ENCODE results near the gene CHRNA10. TPM values are rescaled to one million over a fixed set of nuclear protein-coding genes. Genes with fewer than 3 reads are reported as not detected.

CHRNA10 gene, protein sequence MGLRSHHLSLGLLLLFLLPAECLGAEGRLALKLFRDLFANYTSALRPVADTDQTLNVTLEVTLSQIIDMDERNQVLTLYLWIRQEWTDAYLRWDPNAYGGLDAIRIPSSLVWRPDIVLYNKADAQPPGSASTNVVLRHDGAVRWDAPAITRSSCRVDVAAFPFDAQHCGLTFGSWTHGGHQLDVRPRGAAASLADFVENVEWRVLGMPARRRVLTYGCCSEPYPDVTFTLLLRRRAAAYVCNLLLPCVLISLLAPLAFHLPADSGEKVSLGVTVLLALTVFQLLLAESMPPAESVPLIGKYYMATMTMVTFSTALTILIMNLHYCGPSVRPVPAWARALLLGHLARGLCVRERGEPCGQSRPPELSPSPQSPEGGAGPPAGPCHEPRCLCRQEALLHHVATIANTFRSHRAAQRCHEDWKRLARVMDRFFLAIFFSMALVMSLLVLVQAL
- 0.05 and 0.16 TPM in 2 replicates for total RNA-seq (2014; rRNA removed; shearing (Covaris generic))
- 0.10 and 0.13 TPM in 2 replicates for polyA plus RNA-seq (2015; cell fraction: cytosol; rRNA removed)
- polyA plus RNA-seq (2015; cell fraction: nucleus; rRNA removed): 3.0 and 5.1 TPM in 2 replicates

DNA sequence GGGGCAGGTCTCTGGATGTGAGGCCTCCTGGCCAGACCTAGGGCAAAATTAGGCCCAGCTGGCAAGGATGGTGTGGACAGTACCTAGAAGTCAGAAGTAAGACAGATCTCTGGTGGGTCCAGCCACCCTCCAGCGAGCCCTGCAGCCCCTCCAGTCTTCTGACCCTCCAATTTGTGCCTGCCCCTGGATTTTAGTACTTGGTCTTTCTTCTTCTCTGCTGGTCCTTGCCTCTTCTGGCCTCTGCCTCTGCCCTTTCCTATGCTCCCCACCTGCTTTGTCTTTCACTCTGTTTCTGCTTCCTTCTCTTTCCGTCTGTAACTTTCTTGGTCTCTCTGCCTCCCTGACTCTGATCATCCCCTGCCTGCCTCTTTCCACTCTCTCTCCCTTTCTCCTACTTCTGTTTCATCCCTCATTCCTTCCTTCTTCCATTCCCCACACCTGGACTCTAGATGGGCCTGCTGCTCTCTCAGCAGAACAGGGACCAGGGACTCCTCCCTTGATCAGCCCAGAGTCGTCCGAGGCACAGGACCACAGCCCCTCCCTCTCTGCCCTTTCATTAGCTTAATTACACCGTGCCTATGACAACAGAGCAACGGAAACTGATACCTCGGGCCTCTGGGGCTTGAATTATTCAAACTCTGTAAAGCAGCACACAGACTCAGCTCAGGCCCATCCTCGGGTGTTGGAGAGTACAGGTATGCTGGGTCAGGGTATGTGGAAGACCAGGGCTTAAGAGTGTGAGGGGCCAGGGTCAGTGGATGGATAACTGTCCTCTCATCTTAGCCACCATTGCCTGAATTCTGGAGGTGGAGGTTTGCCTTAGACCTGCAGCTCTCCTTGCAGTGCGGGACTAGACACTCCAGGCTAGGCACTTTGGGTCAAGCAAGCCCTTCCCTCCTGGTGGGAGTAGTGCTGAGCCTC lies at the start of gene CHRNA10:
CHRNA10 (minus strand) TSS at position 51 of the 921 bp plus-strand sequence. CDS start 72 bp downstream, outside the sequence.
- no peak for DNase-seq (ENCODE audit: low read depth, low spot score)
- in situ Hi-C loops (cut with HindIII; ENCODE audit: low pct_unique_long_range_greater_than_20kb, low sequenced_read_pairs): no loop called here

GRCh38 chr11:3712274-3712673 lies 41.1 kb upstream of the CHRNA10 start:
- in situ Hi-C loops (cut with HindIII; ENCODE audit: low pct_unique_long_range_greater_than_20kb, low sequenced_read_pairs): no loop called here
- no peak for DNase-seq (ENCODE audit: low read depth, low spot score)

- no peak for DNase-seq (ENCODE audit: low read depth, low spot score)
- in situ Hi-C loops (cut with HindIII; ENCODE audit: low pct_unique_long_range_greater_than_20kb, low sequenced_read_pairs): no loop called here
These were observed 39.5 kb upstream of the CHRNA10 start for GRCh38 chr11:3710485-3711259.

GRCh38 chr11:3709977-3710376 lies 38.8 kb upstream of the CHRNA10 start:
- no peak for DNase-seq (ENCODE audit: low read depth, low spot score)
- in situ Hi-C loops (cut with HindIII; ENCODE audit: low pct_unique_long_range_greater_than_20kb, low sequenced_read_pairs): no loop called here

DNA sequence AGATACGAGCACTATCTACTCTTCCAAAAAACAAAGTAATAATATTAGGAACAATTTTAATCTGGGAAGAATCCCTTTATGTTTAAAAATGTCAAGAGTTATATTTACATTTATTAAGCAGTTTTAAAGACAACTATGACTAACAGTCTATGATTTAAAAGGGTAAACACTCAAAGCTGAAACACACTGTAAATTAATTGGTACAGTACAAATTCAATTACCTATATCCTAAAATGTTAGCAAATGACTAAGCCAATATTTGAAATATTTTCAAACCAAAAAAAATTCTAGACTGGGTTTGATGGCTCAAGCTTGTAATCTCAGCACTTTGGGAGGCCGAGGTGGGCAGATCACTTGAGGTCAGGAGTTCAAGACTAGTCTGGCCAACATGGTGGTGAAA lies 36.0 kb upstream of the CHRNA10 start:
- in situ Hi-C loops (cut with HindIII; ENCODE audit: low pct_unique_long_range_greater_than_20kb, low sequenced_read_pairs): no loop called here
- no peak for DNase-seq (ENCODE audit: low read depth, low spot score)

DNA sequence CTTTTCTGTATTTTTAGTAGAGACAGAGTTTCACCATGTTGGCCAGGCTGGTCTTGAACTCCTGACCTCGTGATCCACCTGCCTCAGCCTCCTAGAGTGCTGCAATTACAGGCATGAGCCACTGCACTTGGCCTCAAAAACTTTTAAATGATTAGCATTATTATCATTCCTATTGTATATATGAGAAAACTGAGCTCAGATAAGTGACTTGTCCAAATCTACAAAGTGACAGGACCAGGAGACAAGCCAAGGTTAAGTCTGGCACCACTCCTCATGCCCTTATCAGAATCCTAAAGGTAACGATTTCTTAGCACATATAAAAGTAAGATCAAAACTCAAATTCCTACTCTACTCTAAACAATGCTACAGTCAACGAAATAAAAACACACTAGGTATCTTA lies 32.2 kb upstream of the CHRNA10 start:
- in situ Hi-C loops (cut with HindIII; ENCODE audit: low pct_unique_long_range_greater_than_20kb, low sequenced_read_pairs): no loop called here
- DNase-seq (ENCODE audit: low read depth, low spot score): no peak

DNA sequence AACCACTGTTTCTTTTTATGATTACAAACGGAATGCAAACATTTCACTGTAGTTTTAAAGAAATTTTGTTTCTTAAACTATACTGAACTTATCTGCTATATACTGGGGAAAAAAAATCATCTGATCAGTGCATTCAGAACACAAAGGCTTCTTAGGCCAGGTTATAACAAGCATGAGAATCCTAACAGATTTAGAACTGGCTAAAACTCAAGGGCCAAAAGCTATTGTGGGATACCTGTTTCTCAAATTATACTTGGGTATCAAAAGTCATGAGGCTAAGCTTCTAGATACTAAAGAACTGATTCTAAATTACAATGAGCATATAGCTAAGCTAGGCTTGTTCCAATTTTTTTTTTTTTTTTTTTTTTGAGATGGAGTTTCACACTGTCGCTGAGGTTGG lies 29.7 kb upstream of the CHRNA10 start:
- no peak for DNase-seq (ENCODE audit: low read depth, low spot score)
- in situ Hi-C loops (cut with HindIII; ENCODE audit: low pct_unique_long_range_greater_than_20kb, low sequenced_read_pairs): no loop called here

- in situ Hi-C loops (cut with HindIII; ENCODE audit: low pct_unique_long_range_greater_than_20kb, low sequenced_read_pairs): no loop called here
These were observed 29.2 kb upstream of the CHRNA10 start for GRCh38 chr11:3700410-3700809.

GRCh38 chr11:3686751-3687150 lies 15.6 kb upstream of the CHRNA10 start:
- in situ Hi-C loops (cut with HindIII; ENCODE audit: low pct_unique_long_range_greater_than_20kb, low sequenced_read_pairs): no loop called here

More at GRCh38 chr11:3700410-3700809, 29.2 kb upstream of the CHRNA10 start:
- DNase-seq (ENCODE audit: low read depth, low spot score): no peak

DNA sequence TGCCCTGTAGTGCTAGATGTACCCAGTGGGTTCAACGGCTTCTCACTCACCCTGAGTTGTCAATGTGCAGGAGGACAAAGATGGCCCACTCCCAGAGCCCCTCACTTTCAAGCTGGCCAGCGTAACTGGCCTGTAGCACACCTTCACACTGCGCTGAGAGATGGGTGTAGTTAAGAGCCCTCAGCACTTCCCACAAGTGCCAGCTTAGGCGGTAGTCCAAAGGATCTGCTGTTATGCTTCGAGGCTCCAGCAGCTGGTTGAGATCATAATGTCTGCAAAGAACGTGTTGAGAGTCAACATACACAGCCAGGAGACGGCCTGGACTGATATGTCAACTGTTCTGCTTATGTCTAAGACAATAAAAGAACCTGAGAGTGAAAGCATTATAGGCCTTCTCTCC lies 14.7 kb upstream of the CHRNA10 start:
- DNase-seq (ENCODE audit: low read depth, low spot score): no peak
- in situ Hi-C loops (cut with HindIII; ENCODE audit: low pct_unique_long_range_greater_than_20kb, low sequenced_read_pairs): no loop called here

More at GRCh38 chr11:3686751-3687150, 15.6 kb upstream of the CHRNA10 start:
- no peak for DNase-seq (ENCODE audit: low read depth, low spot score)

GRCh38 chr11:3684819-3685172 lies 13.6 kb upstream of the CHRNA10 start:
- no peak for DNase-seq (ENCODE audit: low read depth, low spot score)
- in situ Hi-C loops (cut with HindIII; ENCODE audit: low pct_unique_long_range_greater_than_20kb, low sequenced_read_pairs): no loop called here

DNA sequence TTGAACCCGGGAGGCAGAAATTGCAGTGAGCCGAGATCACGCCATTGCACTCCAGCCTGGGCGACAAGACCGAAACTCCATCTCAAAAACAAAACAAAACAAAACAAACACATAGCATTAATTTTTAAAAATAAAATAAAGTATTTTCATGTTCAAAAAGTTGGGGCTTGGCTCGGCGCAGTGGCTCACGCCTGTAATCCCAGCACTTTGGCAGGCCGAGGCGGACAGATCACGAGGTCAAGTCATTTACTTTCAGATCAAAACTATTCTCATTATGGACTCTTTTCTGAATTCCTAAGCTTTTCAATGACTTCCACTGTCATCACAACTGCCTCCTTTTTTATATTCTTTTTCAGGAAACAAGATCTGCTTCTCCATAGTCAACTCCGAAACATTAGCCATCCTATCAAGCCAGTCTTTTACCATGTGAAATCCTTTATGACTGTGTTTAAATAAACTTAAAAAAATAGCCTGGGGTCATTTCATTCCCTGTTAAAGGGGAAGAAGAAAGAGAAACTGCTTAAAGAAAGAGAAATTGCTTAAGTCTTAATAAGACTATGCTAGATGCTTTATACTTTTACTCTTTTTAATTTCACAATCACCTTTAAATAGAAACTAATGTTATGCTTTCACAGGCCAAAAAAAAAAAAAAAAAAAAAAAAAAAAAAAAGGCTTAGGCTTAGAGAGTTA lies 13.1 kb upstream of the CHRNA10 start:
- peak; percentile 46 for DNase-seq (ENCODE audit: low read depth, low spot score)
- in situ Hi-C loops (cut with HindIII; ENCODE audit: low pct_unique_long_range_greater_than_20kb, low sequenced_read_pairs): no loop called here

- in situ Hi-C loops (cut with HindIII; ENCODE audit: low pct_unique_long_range_greater_than_20kb, low sequenced_read_pairs): no loop called here
- no peak for DNase-seq (ENCODE audit: low read depth, low spot score)
These were observed 11.9 kb upstream of the CHRNA10 start for GRCh38 chr11:3683039-3683438.

- no peak for DNase-seq (ENCODE audit: low read depth, low spot score)
- in situ Hi-C loops (cut with HindIII; ENCODE audit: low pct_unique_long_range_greater_than_20kb, low sequenced_read_pairs): no loop called here
These were observed 7.9 kb upstream of the CHRNA10 start for GRCh38 chr11:3679077-3679476.

GRCh38 chr11:3675971-3676370 lies 4.8 kb upstream of the CHRNA10 start:
- in situ Hi-C loops (cut with HindIII; ENCODE audit: low pct_unique_long_range_greater_than_20kb, low sequenced_read_pairs): no loop called here
- peak; percentile 57 for DNase-seq (ENCODE audit: low read depth, low spot score)

- DNase-seq (ENCODE audit: low read depth, low spot score): no peak
- in situ Hi-C loops (cut with HindIII; ENCODE audit: low pct_unique_long_range_greater_than_20kb, low sequenced_read_pairs): no loop called here
These were observed 3.0 kb upstream of the CHRNA10 start for GRCh38 chr11:3674189-3674588.

GRCh38 chr11:3669742-3670183 lies 1.4 kb downstream of the CHRNA10 start:
- DNase-seq (ENCODE audit: low read depth, low spot score): no peak
- in situ Hi-C loops (cut with HindIII; ENCODE audit: low pct_unique_long_range_greater_than_20kb, low sequenced_read_pairs): no loop called here

Data from SK-MEL-5 (cell line).